ENCODE results near the gene STOML1.

DNA sequence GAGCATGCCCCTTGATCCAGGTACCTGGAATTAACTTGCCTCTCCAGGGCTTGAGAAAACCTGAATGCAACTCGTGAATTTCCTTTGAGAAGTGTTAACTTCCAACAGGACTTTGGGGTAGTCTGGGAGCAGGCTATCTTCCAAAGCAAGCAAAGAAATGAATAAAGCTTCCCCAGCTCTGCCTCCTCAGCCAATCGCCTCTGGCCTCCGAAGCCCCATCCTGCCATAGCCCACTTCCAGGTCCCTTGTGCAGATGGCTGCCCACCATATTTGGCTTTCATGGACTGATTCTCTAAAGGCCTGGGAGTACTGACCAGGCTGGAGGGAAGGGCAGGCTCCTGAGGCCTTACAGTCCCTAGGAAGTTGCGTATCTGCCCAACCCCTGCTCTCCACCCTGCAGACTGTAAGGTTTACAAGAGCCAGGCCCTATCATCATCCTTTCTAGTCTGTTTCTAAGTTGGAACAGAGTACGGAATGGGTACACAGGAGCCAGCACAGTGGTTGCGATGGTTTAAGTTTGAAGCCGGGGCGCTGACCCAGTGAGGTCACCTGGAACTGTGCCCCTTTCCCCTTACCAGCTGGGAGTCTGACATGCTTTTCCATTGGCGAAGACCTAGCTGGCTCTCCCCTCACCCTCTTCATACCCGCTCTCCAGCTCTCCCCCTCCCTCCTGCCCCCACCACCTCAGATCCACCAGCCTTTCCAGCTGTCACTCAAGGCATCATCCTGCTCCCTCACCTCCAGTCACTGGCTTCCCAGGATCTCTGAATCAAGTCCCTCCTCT lies 1.3 kb upstream of the STOML1 start:
- TF ChIP-seq EZH2 (IDR thresholded peaks at IDR 0.05): no peak
- no peak for TF ChIP-seq POLR2AphosphoS5 (IDR thresholded peaks at IDR 0.05; ENCODE audit: borderline replicate concordance, low read depth, low read length)
- no peak for TF ChIP-seq FOXP2 (optimal IDR thresholded peaks at IDR 0.05; ENCODE audit: control extremely low read depth, extremely low read length, insufficient read depth)

Data from SK-N-MC (cell line).